NK-92 (cell line): ENCODE results near the gene TGM2.
"Not testable (repeated sequence)": the region's sequence is repeated elsewhere in the genome, so short reads cannot be mapped to it uniquely, and the experiment has no call there.

Experiments used
- DNase-seq: peaks from one replicate; lab custom pipeline; 2025; ENCODE audit not compliant: unreplicated experiment; lab: John Stamatoyannopoulos, UW

TGM2 gene

GRCh38 chr20:38102206-38102605, 62.9 kb downstream of the TGM2 start:
- not testable (repeated sequence) for DNase-seq

- DNase-seq, result no peak
These were observed 66.1 kb downstream of the TGM2 start for GRCh38 chr20:38098952-38099351.

GRCh38 chr20:38095017-38095686, 69.9 kb downstream of the TGM2 start:
- DNase-seq, result no peak

DNA sequence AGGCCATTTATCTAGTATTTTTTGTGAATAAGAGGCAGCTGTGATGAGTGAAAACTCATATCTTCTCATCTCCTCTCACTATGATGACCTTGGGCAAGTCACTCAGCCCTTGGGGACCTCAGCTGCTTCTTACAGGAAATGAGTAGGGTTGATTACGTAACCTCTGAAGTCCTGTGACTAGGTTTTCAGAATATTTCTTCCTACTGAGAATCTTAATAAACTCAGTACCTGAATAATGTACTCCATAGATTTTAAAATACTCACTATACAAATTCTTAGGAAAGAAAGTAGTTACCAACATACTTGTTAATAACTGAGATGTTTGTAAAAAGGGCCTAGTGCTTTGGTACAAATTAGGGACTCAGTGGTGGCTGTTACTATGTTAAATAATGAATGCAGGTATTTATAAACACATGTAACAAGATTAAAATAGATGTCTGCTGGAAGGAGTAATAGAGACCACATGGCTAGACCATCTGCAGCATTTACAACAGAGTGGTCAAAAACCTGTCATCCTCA, 70.6 kb downstream of the TGM2 start:
- DNase-seq, result no peak

GRCh38 chr20:38093641-38094077, 71.4 kb downstream of the TGM2 start:
- no peak for DNase-seq

GRCh38 chr20:38092915-38093314, 72.2 kb downstream of the TGM2 start:
- DNase-seq, result no peak

DNA sequence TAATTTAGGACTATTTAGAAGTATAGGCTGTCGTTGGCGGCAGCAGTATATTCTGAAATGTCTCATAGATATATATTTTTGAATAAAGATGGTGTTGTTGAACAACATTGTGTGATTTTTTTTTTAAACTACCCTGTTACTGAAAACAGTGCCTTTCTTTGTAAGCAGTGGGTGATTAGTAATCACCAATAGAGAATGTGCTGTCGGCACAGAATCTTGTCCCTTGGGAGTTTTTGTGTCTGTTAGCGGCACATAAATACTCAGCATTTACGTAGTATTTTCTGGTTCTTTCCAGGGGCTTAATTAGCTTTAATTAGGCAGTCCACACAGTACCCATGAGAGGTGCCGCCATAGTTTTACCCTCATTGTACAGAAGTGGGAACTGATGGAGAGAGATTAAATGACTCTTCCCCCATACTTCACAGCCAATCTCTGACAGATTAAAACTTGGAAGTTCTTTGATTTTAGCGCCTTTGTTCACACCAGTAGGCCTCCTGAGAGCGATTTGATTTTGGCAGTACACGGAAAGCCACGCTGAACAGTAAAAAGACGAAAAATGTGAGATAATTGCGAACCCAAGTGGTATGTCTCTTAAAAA, 72.7 kb downstream of the TGM2 start:
- no peak for DNase-seq

GRCh38 chr20:38091441-38092216, 73.4 kb downstream of the TGM2 start:
- no peak for DNase-seq

DNA sequence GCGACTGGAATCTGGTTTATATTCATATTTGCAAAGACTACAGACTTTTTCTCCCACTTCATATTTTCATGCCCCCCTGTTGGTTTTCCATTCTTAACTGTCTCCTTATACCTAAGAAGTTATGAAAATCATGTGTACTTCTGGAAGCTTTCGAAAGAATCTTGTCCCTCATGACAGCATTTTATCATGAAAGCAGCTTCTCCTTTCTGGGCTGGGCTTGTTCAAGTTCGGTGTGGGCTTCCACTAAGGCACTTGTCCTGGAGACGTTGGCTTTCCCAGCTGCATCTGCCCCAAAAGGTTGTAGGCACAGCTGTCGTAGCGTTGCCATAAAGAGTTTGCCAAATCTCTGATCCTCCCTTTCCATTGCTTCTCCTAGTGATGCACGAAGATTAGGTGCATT, 75.0 kb downstream of the TGM2 start:
- no peak for DNase-seq

GRCh38 chr20:38089500-38089899, 75.6 kb downstream of the TGM2 start:
- DNase-seq, result no peak

DNA sequence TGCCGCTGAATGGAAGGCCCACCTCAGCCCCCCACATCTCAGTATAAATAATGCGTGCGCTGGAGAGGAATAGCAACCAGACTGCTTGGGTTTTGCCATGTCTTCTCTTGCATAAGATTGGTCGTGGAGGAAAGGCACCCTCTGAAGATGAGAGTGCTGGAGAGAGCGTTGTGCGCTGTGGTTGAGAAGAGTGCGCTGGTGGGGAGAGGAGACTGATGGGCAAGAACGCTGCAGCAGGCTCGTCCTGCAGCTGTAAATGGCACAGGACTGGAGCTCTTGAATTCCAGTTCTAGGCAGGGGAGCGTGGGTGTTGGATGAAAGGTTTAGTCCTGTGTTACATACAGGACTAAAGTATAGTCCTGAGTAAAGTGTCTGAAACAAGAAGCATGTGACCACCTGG, 80.0 kb downstream of the TGM2 start:
- no peak for DNase-seq

DNA sequence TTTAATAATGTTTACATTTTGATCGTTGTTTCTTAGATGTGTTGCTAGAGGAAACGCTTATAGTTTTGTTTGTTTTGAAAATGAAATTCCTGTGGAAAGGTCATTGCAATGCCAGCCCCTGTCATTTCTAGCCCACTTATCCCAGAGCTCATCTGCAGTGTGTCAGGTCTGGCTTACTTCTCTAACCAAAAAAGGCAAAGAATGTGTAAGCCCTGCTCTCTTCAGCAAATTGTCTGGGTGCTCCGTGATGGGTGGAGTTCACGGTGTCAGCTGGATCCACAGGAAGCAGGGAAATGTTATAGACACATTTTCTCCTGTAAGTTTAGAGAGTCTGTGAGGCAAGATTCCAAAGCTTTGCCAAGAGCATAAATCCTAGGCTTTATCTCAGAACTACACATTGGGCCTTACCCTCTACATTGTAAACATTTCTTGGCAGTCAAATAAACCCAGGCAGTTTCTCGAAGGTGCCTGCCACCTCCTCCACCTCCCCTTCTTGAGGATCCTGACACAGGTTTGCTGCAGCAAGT, 80.6 kb downstream of the TGM2 start:
- no peak for DNase-seq

DNA sequence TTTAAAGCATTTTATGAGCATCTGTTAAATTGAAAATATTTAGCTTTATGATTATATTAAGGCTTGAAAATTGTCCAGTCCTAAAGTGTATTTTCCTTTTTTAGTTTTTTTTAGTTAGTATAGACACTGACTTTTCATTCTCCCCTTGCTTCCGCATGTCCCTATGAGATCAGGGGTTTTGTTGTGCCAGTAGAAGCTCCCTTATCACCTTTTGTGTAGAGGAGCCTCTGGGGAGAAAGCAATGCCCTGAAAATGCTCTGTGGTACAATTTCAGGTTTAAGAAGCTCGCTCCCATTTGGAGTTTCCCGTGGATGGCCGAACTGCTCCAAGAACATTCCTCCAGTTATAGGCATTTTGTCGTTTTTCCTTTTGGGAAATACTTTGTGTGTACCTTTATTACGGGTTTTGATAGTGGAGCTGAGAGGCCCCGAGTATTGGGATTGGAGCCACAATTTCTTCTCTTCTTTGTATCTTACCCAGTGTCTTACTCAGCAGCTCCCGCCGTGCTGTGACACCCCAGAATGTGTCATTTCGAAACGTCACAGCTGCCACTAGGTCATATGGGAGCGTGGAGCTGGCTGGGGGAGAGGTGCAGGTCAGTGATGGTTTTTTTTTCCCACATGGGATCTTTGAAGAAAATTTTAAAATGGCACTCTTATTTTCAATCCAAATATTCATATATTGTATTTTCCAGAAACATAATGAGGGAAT, 81.6 kb downstream of the TGM2 start:
- DNase-seq, result no peak

- no peak for DNase-seq
These were observed 82.2 kb downstream of the TGM2 start for GRCh38 chr20:38082894-38083293.

DNA sequence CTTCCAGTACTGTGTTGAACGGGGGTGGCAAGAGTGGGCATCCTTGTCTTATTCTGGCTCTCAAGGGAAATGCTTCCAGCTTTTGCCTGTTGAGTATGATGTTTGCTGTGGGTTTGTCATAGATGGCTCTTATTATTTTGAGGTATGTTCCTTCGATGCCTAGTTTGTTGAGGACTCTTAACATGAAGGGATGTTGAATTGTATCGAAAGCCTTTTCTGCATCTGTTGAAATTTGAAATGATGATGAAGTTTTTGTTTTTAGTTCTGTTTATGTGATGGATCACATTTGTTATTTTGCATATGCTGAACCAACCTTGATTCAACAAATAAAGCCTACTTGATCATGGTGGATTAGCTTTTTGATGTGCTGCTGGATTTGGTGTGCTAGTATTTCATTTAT, 83.5 kb downstream of the TGM2 start:
- DNase-seq, result no peak

GRCh38 chr20:38079353-38079752, 85.7 kb downstream of the TGM2 start:
- DNase-seq, result no peak

GRCh38 chr20:38078084-38078483, 87.0 kb downstream of the TGM2 start:
- no peak for DNase-seq
